Breast epithelium (tissue), 3 donors: Measurements from ENCODE around the gene LILRA5.

Experiments used
- POLR2A ChIP-seq: fragments of 450-650 bp; IDR thresholded peaks from one replicate; pipeline ENCODE4 v1.6.1; 2016; ENCODE audit warnings: antibody characterized with exemption, mild to moderate bottlenecking, moderate library complexity
- TF ChIP-seq, protein P1 (sequence below), 3 donors: fragments of 450-650 bp; IDR thresholded peaks; one replicate each; pipeline ENCODE4 v1.5.1; 2016 to 2017; ENCODE audit warnings: antibody characterized with exemption in 3 of 3, mild to moderate bottlenecking in 3 of 3, moderate library complexity in 3 of 3

- TF ChIP-seq, protein P1, sequence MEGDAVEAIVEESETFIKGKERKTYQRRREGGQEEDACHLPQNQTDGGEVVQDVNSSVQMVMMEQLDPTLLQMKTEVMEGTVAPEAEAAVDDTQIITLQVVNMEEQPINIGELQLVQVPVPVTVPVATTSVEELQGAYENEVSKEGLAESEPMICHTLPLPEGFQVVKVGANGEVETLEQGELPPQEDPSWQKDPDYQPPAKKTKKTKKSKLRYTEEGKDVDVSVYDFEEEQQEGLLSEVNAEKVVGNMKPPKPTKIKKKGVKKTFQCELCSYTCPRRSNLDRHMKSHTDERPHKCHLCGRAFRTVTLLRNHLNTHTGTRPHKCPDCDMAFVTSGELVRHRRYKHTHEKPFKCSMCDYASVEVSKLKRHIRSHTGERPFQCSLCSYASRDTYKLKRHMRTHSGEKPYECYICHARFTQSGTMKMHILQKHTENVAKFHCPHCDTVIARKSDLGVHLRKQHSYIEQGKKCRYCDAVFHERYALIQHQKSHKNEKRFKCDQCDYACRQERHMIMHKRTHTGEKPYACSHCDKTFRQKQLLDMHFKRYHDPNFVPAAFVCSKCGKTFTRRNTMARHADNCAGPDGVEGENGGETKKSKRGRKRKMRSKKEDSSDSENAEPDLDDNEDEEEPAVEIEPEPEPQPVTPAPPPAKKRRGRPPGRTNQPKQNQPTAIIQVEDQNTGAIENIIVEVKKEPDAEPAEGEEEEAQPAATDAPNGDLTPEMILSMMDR (IDR thresholded peaks at IDR 0.05) = no peak
- no peak for TF ChIP-seq POLR2A
These were observed 39.1 kb upstream of the LILRA5 start for GRCh38 chr19:54352041-54352440.
